ENCODE measurements around the gene SERPINE2.
A peak's percentile ranks its signal among the peaks of the same experiment; 100 is the strongest.
"Not testable (repeated sequence)": the region's sequence is repeated elsewhere in the genome, so short reads cannot be mapped to it uniquely, and the experiment has no call there.

SERPINE2 gene

DNA sequence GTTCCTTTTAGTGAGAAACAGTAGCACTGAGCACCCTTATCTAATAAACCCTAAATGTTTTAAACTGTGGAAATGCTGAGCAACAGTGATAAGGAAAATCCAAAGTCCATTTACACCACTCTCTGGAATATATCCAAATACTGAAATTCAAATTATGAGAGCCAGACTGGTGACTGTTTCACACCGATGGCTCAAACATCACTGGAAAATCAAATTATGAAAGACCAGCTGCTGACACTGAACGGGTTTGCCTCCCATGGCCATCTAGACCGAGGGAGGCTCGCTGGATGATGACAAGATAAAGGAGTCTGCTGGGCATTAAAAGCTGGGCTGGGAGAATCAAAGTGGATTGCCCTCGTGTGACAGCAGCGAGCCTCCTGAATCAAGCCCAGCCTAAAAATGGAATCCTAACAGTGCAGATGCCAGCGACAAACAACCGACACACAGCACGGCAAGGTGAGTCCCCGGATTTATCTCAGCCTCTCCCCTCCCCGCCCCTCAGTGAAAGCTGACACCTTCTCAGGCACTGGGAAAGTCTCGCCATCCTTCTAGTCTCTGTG lies 30.3 kb downstream of the SERPINE2 start:
- TF ChIP-seq POLR2AphosphoS5 (IDR thresholded peaks at IDR 0.05; ENCODE audit: low read depth, low read length) (no peak), POLR2A (IDR thresholded peaks at IDR 0.05; ENCODE audit: low read depth, low read length) (no peak), TAF1 (IDR thresholded peaks at IDR 0.05; ENCODE audit: borderline replicate concordance, low read depth, low read length) (no peak)
- DNase-seq (ENCODE audit: insufficient read length) (no peak), FAIRE-seq (no peak)

GRCh38 chr2:224004105-224004695 lies 34.9 kb downstream of the SERPINE2 start:
- TF ChIP-seq TAF1 (IDR thresholded peaks at IDR 0.05; ENCODE audit: borderline replicate concordance, low read depth, low read length) (no peak), POLR2AphosphoS5 (IDR thresholded peaks at IDR 0.05; ENCODE audit: low read depth, low read length) (no peak), POLR2A (IDR thresholded peaks at IDR 0.05; ENCODE audit: low read depth, low read length) (no peak)

DNA sequence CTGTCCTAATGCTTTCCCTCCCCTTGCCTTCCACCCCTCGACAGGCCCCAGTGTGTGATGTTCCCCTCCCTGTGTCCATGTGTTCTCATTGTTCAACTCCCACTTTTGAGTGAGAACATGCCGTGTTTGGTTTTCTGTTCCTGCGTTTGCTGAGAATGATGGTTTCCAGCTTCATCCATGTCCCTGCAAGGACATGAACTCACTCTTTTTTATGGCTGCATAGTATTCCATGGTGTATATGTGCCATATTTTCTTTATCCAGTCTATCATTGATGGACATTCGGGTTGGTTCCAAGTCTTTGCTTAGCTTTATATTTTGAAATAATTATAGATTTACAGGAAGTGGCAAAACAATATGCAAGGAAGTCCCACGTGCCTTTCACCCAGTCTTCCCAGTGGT lies 38.4 kb downstream of the SERPINE2 start:
- not testable (repeated sequence) for FAIRE-seq

More at GRCh38 chr2:224004105-224004695, 34.9 kb downstream of the SERPINE2 start:
- FAIRE-seq (no peak), DNase-seq (ENCODE audit: insufficient read length) (no peak)

DNA sequence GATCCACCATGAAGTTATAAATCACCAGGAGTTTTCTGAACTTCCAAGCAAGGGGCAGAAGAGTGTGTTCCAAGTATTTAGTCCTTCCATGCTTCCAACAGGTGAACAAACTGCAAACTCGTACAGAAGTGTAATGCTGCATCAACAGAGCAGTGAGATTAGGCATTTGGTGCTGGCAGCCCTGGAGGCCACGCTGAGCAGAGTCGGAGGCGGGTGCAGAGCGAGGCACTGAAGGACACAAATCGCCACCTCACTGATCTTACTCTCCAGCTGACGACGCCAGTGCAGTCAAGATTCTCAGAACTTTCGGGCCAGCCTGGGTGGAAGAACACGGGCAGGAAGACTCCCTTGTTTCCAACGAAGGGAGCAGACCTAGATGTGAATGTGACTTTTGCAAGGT lies 39.2 kb downstream of the SERPINE2 start:
- DNase-seq (ENCODE audit: insufficient read length) (no peak), FAIRE-seq (no peak)
- TF ChIP-seq TAF1 (IDR thresholded peaks at IDR 0.05; ENCODE audit: borderline replicate concordance, low read depth, low read length) (no peak), POLR2AphosphoS5 (IDR thresholded peaks at IDR 0.05; ENCODE audit: low read depth, low read length) (no peak), POLR2A (IDR thresholded peaks at IDR 0.05; ENCODE audit: low read depth, low read length) (no peak)

More for the DNA sequence above, 38.4 kb downstream of the SERPINE2 start:
- DNase-seq (ENCODE audit: insufficient read length) = not testable (repeated sequence)

DNA sequence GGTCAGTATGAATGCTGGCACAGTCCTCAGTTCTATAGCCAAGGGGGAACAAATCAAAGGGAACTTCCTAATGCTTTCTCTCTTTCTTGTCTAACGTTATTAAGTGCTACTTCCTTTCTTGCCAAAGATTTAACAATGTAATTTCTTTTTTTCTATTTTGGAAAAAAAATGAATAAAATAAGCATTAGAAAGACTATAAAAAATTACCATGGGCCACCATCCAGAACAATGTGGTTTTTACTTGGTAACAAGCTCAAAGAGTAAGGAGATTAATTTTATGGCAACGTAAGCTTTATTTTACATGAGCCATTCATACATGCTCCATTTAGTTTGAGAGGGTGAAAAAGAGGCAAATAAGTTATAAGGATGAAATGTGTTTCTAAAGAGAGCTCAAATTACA lies 40.1 kb downstream of the SERPINE2 start:
- FAIRE-seq (no peak), DNase-seq (ENCODE audit: insufficient read length) (no peak)
- no peak for TF ChIP-seq TAF1 (IDR thresholded peaks at IDR 0.05; ENCODE audit: borderline replicate concordance, low read depth, low read length)
- no peak for TF ChIP-seq POLR2AphosphoS5 (IDR thresholded peaks at IDR 0.05; ENCODE audit: low read depth, low read length)
- TF ChIP-seq POLR2A (IDR thresholded peaks at IDR 0.05; ENCODE audit: low read depth, low read length) = no peak

DNA sequence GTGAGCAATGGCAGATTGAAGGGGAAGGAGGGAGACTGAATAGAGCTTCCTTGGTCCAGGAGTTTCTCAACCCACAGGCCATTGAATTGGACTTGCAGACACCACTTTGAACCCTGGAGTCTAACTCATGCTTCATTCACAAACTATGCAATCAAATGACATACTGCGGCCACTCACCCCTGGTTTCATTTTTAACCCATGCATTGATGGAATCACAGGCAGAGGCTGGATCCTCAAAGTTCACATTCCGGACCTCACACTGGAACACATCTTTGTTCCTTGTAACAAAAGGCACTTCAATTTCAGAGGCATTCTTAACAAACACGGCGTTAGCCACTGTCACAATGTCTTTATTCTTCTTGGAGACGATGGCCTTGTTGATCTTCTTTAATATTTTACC lies 41.1 kb downstream of the SERPINE2 start:
- FAIRE-seq (no peak), DNase-seq (ENCODE audit: insufficient read length) (no peak)
- TF ChIP-seq TAF1 (IDR thresholded peaks at IDR 0.05; ENCODE audit: borderline replicate concordance, low read depth, low read length) = no peak
- TF ChIP-seq POLR2AphosphoS5 (IDR thresholded peaks at IDR 0.05; ENCODE audit: low read depth, low read length) = no peak
- TF ChIP-seq POLR2A (IDR thresholded peaks at IDR 0.05; ENCODE audit: low read depth, low read length) = no peak

DNA sequence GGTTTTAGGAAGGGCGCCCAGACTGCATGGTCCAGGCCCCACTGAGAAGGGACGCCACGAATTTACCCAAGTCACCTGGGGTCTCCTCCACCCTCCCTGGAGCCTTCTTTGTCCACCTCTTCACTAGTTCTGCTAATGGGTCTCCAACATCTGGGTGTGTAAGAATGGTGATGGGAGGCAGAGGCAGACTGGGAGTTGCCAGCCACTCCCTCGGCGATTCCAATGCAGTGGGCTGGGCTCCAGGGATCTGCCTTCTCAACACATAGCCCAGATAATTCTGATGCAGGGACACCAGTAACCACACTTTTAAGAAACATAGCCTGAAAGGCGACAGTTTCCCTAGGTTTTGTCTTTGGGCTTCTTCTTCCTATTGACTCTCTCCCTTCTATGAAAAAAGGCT lies 42.7 kb downstream of the SERPINE2 start:
- FAIRE-seq = no peak
- TF ChIP-seq POLR2A (IDR thresholded peaks at IDR 0.05; ENCODE audit: low read depth, low read length) (no peak), TAF1 (IDR thresholded peaks at IDR 0.05; ENCODE audit: borderline replicate concordance, low read depth, low read length) (no peak), POLR2AphosphoS5 (IDR thresholded peaks at IDR 0.05; ENCODE audit: low read depth, low read length) (no peak)

GRCh38 chr2:223995569-223995968 lies 43.5 kb downstream of the SERPINE2 start:
- FAIRE-seq (no peak), DNase-seq (ENCODE audit: insufficient read length) (no peak)
- no peak for TF ChIP-seq TAF1 (IDR thresholded peaks at IDR 0.05; ENCODE audit: borderline replicate concordance, low read depth, low read length)
- TF ChIP-seq POLR2A (IDR thresholded peaks at IDR 0.05; ENCODE audit: low read depth, low read length) = no peak
- TF ChIP-seq POLR2AphosphoS5 (IDR thresholded peaks at IDR 0.05; ENCODE audit: low read depth, low read length) = no peak

More for the DNA sequence above, 42.7 kb downstream of the SERPINE2 start:
- no peak for DNase-seq (ENCODE audit: insufficient read length)

- FAIRE-seq (no peak), DNase-seq (ENCODE audit: insufficient read length) (no peak)
- TF ChIP-seq POLR2AphosphoS5 (IDR thresholded peaks at IDR 0.05; ENCODE audit: low read depth, low read length) (no peak), POLR2A (IDR thresholded peaks at IDR 0.05; ENCODE audit: low read depth, low read length) (no peak), TAF1 (IDR thresholded peaks at IDR 0.05; ENCODE audit: borderline replicate concordance, low read depth, low read length) (no peak)
Measured at GRCh38 chr2:223994562-223995162, 44.4 kb downstream of the SERPINE2 start.

GRCh38 chr2:223993634-223994232 lies 45.4 kb downstream of the SERPINE2 start:
- no peak for TF ChIP-seq TAF1 (IDR thresholded peaks at IDR 0.05; ENCODE audit: borderline replicate concordance, low read depth, low read length)
- TF ChIP-seq POLR2AphosphoS5 (IDR thresholded peaks at IDR 0.05; ENCODE audit: low read depth, low read length) = no peak
- TF ChIP-seq POLR2A (IDR thresholded peaks at IDR 0.05; ENCODE audit: low read depth, low read length) = no peak
- DNase-seq (ENCODE audit: insufficient read length) (peak; percentile 21), FAIRE-seq (peak; percentile 92)

- no peak for FAIRE-seq
- no peak for DNase-seq (ENCODE audit: insufficient read length)
- TF ChIP-seq POLR2A (IDR thresholded peaks at IDR 0.05; ENCODE audit: low read depth, low read length) (no peak), TAF1 (IDR thresholded peaks at IDR 0.05; ENCODE audit: borderline replicate concordance, low read depth, low read length) (no peak), POLR2AphosphoS5 (IDR thresholded peaks at IDR 0.05; ENCODE audit: low read depth, low read length) (no peak)
Measured at GRCh38 chr2:223991611-223992010, 47.5 kb downstream of the SERPINE2 start.

DNA sequence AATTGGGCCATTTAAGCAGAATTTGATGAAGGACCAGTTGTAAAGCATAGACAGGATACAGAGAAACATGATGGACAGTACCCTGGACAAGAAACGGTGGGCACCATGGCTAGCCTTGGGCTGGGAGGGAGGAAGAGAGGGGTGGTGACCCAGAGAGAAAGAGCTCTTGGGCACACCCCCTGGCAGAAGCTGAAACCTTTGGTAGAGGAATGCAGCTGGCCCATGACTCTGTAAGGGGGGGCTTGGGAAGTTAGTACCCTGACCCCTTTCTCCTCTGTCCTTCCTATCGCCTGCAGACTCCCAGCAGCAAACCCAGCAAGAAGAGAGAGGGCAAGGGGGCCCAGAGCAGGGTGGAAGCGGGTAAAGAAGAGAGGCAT lies 49.2 kb downstream of the SERPINE2 start:
- no peak for TF ChIP-seq POLR2A (IDR thresholded peaks at IDR 0.05; ENCODE audit: low read depth, low read length)
- TF ChIP-seq POLR2AphosphoS5 (IDR thresholded peaks at IDR 0.05; ENCODE audit: low read depth, low read length) = no peak
- no peak for TF ChIP-seq TAF1 (IDR thresholded peaks at IDR 0.05; ENCODE audit: borderline replicate concordance, low read depth, low read length)
- FAIRE-seq (no peak), DNase-seq (ENCODE audit: insufficient read length) (no peak)
